HepG2 (cell line): Measurements from ENCODE around the gene RAD9A. TPM values are rescaled to one million over a fixed set of nuclear protein-coding genes. Genes with fewer than 3 reads are reported as not detected.

ENCODE experiments used
- ATAC-seq: fragments of 200-7000 bp; cut with Tn5 transposase; 3 replicates; pipeline ENCODE4 v1.9.1; 2020; ENCODE audit warnings: mild to moderate bottlenecking, moderate library complexity
- BruUV-seq: library from RNA; stranded (reverse); fragments of 400-500 nt; replicated peaks from 2 replicates; lab custom pipeline; 2021; lab: Mats Ljungman, UMichigan
- CTCF ChIA-PET: fragments of 300-600 bp; formaldehyde crosslinking; extraction: SDS; loops from one replicate; lab custom pipeline; 2021; ENCODE audit warnings: low total read pairs, inconsistent platforms, low intra/inter-chr PET ratio; lab: Yijun Ruan, JAX
- POLR2A ChIA-PET: fragments of 350-600 bp; sonication (Branson Sonifier 250); formaldehyde crosslinking; loops from one replicate; lab custom pipeline; 2020; ENCODE audit warnings: antibody characterized with exemption, inconsistent platforms; lab: Yijun Ruan, JAX
- DNase-seq: peaks from one replicate; pipeline ENCODE4 v3.0.0-alpha.2; 2015; ENCODE audit warnings: low spot score
- FAIRE-seq: peaks from 3 replicates; lab custom pipeline; 2011; peaks lifted over from hg19 to GRCh38; lab: Jason Lieb, UNC
- H2AFZ ChIP-seq: one replicate; pipeline ENCODE4 v1.6.1; 2011; ENCODE audit warnings: low read length, inconsistent platforms
- H3K27ac ChIP-seq: fragments of 300-600 bp; 3 replicates; pipeline ENCODE4 v1.8.0; 2011; ENCODE audit warnings: mixed run types, mild to moderate bottlenecking, mixed read lengths, low read length, inconsistent platforms; ENCODE audit not compliant: insufficient read depth; ENCODE audit errors: extremely low read length
- H3K27me3 ChIP-seq, 2 experiments: fragments of 200-600 bp in 1 of 2; 2 replicates in 1 of 2; 3 replicates in 1 of 2; pipeline versions ENCODE4 v1.6.0 to v1.8.0; 2011; ENCODE audit warnings: low read length in 2 of 2, mild to moderate bottlenecking in 2 of 2, moderate library complexity in 2 of 2, inconsistent platforms in 1 of 2; ENCODE audit not compliant: insufficient read depth in 2 of 2, control insufficient read depth in 1 of 2
- H3K36me3 ChIP-seq, 2 experiments: fragments of 200-600 bp in 1 of 2; replicated peaks in 1 of 2; 2 replicates in 1 of 2; 3 replicates in 1 of 2; pipeline versions ENCODE4 v1.5.1 to v1.8.0; 2011; ENCODE audit warnings: low read length in 2 of 2, inconsistent platforms in 1 of 2; ENCODE audit not compliant: insufficient read depth in 2 of 2, control insufficient read depth in 1 of 2
- H3K4me1 ChIP-seq: 2 replicates; pipeline ENCODE4 v1.5.1; 2012; ENCODE audit warnings: low read length, inconsistent platforms; ENCODE audit not compliant: insufficient read depth
- H3K4me2 ChIP-seq: 2 replicates; pipeline ENCODE4 v1.6.0; 2011; ENCODE audit warnings: low read depth, low read length, inconsistent platforms
- H3K4me3 ChIP-seq, 3 experiments: fragments of 200-600 bp in 1 of 3; sonication (generic), shearing (Covaris generic) in 1 of 3; replicated peaks in 1 of 3; 2 replicates each; pipeline ENCODE4 v1.5.1; 2011 to 2016; ENCODE audit warnings: low read length in 3 of 3, inconsistent platforms in 2 of 3, low read depth in 2 of 3, mild to moderate bottlenecking in 2 of 3, control low read depth in 1 of 3, mixed read lengths in 1 of 3; ENCODE audit not compliant: insufficient read depth in 1 of 3
- H3K79me2 ChIP-seq: one replicate; pipeline ENCODE4 v1.6.1; 2011; ENCODE audit warnings: low read length, inconsistent platforms; ENCODE audit not compliant: insufficient read depth
- H3K9ac ChIP-seq: 2 replicates; pipeline ENCODE4 v1.6.0; 2011; ENCODE audit warnings: mild to moderate bottlenecking, low read depth, low read length, inconsistent platforms; ENCODE audit not compliant: insufficient read depth
- H3K9me3 ChIP-seq: 2 replicates; pipeline ENCODE4 v1.5.1; 2012; ENCODE audit warnings: mild to moderate bottlenecking, low read length
- H4K20me1 ChIP-seq: 2 replicates; pipeline ENCODE4 v1.6.0; 2011; ENCODE audit warnings: inconsistent platforms, mild to moderate bottlenecking, low read length, moderate library complexity; ENCODE audit not compliant: insufficient read depth
- CBX2 ChIP-seq, 2 experiments: fragments of 200-600 bp in 1 of 2; sonication (generic); formaldehyde crosslinking in 1 of 2; IDR thresholded peaks; 2 replicates each; pipeline versions ENCODE4 v1.7.0 to v1.8.1; 2018 to 2022; ENCODE audit warnings: low read depth in 2 of 2, low read length in 1 of 2, mild to moderate bottlenecking in 1 of 2, missing genetic modification reagents in 1 of 2
- CHCHD3 ChIP-seq: sonication (generic); formaldehyde crosslinking; IDR thresholded peaks from 2 replicates; pipeline ENCODE4 v1.8.0; 2022; ENCODE audit warnings: mild to moderate bottlenecking, missing genetic modification reagents, moderate library complexity
- FOSL2 ChIP-seq: sonication (generic); formaldehyde crosslinking; IDR thresholded peaks from 2 replicates; pipeline ENCODE4 v1.4.0; 2020; ENCODE audit warnings: missing genetic modification reagents
- GLI4 ChIP-seq: sonication (generic); formaldehyde crosslinking; IDR thresholded peaks from 2 replicates; pipeline ENCODE4 v1.5.1; 2020; ENCODE audit warnings: missing genetic modification reagents, mild to moderate bottlenecking, moderate library complexity, borderline replicate concordance
- HMGA1 ChIP-seq: sonication (generic); formaldehyde crosslinking; conservative IDR thresholded peaks from 2 replicates; pipeline ENCODE4 v1.4.0; 2020; ENCODE audit warnings: missing genetic modification reagents
- KDM6A ChIP-seq: IDR thresholded peaks from 2 replicates; pipeline ENCODE4 v1.6.1; 2016; ENCODE audit warnings: low read depth
- MAFF ChIP-seq: IDR thresholded peaks from 2 replicates; pipeline ENCODE4 v1.6.1; 2011; ENCODE audit warnings: low read depth, low read length, improper control_type of control experiment
- PHB2 ChIP-seq: fragments of 450-650 bp; IDR thresholded peaks from 2 replicates; pipeline ENCODE4 v1.6.1; 2018; ENCODE audit not compliant: partially characterized antibody
- TERF1 ChIP-seq: sonication (generic); formaldehyde crosslinking; IDR thresholded peaks from 2 replicates; pipeline ENCODE4 v1.8.0; 2022; ENCODE audit warnings: mild to moderate bottlenecking, missing genetic modification reagents, moderate library complexity
- WIZ ChIP-seq: sonication (generic); formaldehyde crosslinking; IDR thresholded peaks from 2 replicates; pipeline ENCODE4 v1.5.1; 2020; ENCODE audit warnings: mild to moderate bottlenecking, missing genetic modification reagents
- ZNF335 ChIP-seq: sonication (generic); formaldehyde crosslinking; IDR thresholded peaks from 2 replicates; pipeline ENCODE4 v1.4.0; 2020; ENCODE audit warnings: missing genetic modification reagents
- ZNF589 ChIP-seq: sonication (generic); formaldehyde crosslinking; conservative IDR thresholded peaks from 2 replicates; pipeline ENCODE4 v1.8.0; 2022; ENCODE audit warnings: mild to moderate bottlenecking, moderate library complexity, missing genetic modification reagents
- ZNF737 ChIP-seq: sonication (generic); formaldehyde crosslinking; IDR thresholded peaks from 2 replicates; pipeline ENCODE4 v1.5.0; 2020; ENCODE audit warnings: missing genetic modification reagents, mild to moderate bottlenecking, borderline replicate concordance
- WGBS: methylation state at CpG from one replicate; pipeline ENCODE4 v1.1.6; 2017; ENCODE audit warnings: low lambda C conversion rate; 5-methylcytosine and 5-hydroxymethylcytosine counted together
- in situ Hi-C: cut with HindIII; loops from 2 replicates; pipeline ENCODE4 v1.10.0; 2017; ENCODE audit warnings: low pct_unique_long_range_greater_than_20kb; ENCODE audit not compliant: extremely low pct_ligation_motif_present
- intact Hi-C: fragments of 100-400 bp; cut with micrococcal nuclease; formaldehyde crosslinking; loops from one replicate; pipeline ENCODE4 v1.10.0; 2022; ENCODE audit not compliant: unreplicated experiment
- polyA plus RNA-seq, 8 experiments: library from polyadenylated mRNA; depleted of rRNA in 3 of 8; stranded (reverse) in 7 of 8; unstranded in 1 of 8; fragments of >200 nt; fragmentation: Illumina TruSeq in 4 of 8; extraction: Trizol in 4 of 8; gene quantifications; 2 replicates each; pipeline versions ENCODE4 v1.2.1 to v1.2.3, GENCODE V29; 2011 to 2016; ENCODE audit warnings: low read depth in 4 of 8, missing spikeins in 1 of 8, mixed read lengths in 1 of 8; ENCODE audit not compliant: insufficient read depth in 1 of 8
- total RNA-seq, 5 experiments: library from RNA; depleted of rRNA; stranded (reverse); fragments of >200 nt; fragmentation: Illumina TruSeq; extraction: Trizol; gene quantifications; 2 replicates each; pipeline ENCODE4 v1.2.3, GENCODE V29; 2016; ENCODE audit warnings: low read depth in 1 of 5
- TF ChIP-seq, protein P1 (sequence below): sonication (generic); formaldehyde crosslinking; IDR thresholded peaks from 2 replicates; pipeline ENCODE4 v1.4.0; 2020; ENCODE audit warnings: missing genetic modification reagents, borderline replicate concordance

Gene RAD9A
- total and polyA plus RNA-seq, 2 of the 13 experiments (the other 11 are each of a cell fraction or from before 2014, with no cell fraction given): 10.1 to 15.7 TPM

DNA sequence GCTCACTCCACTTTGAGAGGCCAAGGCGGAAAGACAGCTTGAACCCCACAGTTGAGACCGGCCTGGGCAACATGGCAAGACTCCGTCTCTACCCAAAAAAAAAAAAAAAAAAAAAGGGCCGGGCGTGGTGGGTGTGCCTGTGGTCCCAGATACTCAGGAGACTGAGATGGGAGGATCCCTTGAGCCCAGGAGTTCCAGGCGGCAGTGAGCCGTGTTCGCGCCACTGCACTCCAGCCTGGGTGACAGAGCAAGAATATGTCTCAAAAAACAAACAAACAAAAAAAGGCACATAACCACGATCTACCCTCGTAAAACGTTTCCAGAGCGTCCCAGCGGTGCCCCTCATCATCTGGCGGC, 861 bp upstream of the RAD9A start:
- intact Hi-C loops: no loop called here
- Histone ChIP-seq H2AFZ (no peak overlapping the region), H3K27me3 (peaks cover 1 to 9% of the 10 kb centered on the region in 2 experiments; a peak in 3 of 5 replicates), H3K4me3 (peak overlapping the region; percentile 64 to 85 (median 78)), H3K79me2 (peaks cover 10% of the 10 kb centered on the region), H3K9me3 (no peaks in the 10 kb centered on the region), H3K36me3 (peaks cover 3 to 5% of the 10 kb centered on the region in 2 experiments; a peak in 1 of 5 replicates), H3K4me1 (peaks cover 43% of the 10 kb centered on the region), H3K4me2 (peak overlapping the region; percentile 97), H3K27ac (peak overlapping the region; percentile 82), H4K20me1 (no peaks in the 10 kb centered on the region), H3K9ac (peak overlapping the region; percentile 80)
- ATAC-seq (no peak), DNase-seq (no peak), FAIRE-seq (no peak)
- BruUV-seq: no TSS peak
- WGBS: 13% methylated on average over 15 of the region's 15 CpGs
- ChIA-PET CTCF (interaction anchor here (2.4 kb wide), 1 partner anchor 115 kb away, joined by 18 read pairs; the partner anchor contains the start of gene PITPNM1), POLR2A (interaction anchor here (1.0 to 3.8 kb wide), 7 partner anchors 10 to 92 kb away, joined by 4 to 81 read pairs (median 10); partner anchors contain the start of genes AIP, CLCF1, POLD4 and PPP1CA)
- TF ChIP-seq ZNF335 (no peak), ZNF737 (CRISPR knock-in tag) (0 out of 2 replicates have a peak, but pooled peaks have one; percentile 21), CHCHD3 (CRISPR knock-in tag) (0 out of 2 replicates have a peak, but pooled peaks have one; percentile 31), ZNF589 (CRISPR knock-in tag) (no peak), CBX2 (IDR thresholded peaks at IDR 0.05; ENCODE audit: low read depth, low read length) (no peak), CBX2 (CRISPR knock-in tag; IDR thresholded peaks at IDR 0.05; ENCODE audit: low read depth) (no peak), PHB2 (no peak)
- in situ Hi-C loops: no loop called here

DNA sequence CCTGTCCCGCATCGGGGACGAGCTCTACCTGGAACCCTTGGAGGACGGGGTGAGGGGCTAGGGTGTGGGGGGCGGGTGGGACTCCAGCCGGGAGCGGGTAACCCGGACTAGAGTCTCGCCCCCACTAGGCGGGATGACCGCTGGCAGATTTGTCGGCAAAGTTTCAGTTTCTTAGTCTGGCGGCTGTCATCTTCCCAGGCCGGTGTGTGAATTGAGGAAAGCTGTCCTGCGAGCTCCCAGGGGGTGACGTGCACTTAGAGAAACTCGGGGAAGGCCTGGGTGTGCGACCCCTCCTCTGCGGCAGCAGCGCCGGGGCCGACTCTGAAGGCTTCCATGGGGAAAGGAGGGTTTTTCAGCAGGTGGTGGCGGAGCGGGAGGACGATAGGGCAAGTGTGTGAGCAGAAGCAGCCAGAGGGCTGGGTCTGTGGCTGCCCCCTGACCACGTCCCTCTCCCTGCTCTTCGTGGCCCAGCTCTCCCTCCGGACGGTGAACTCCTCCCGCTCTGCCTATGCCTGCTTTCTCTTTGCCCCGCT, 463 bp downstream of the RAD9A start:
- H3K4me1 ChIP-seq: peaks cover 43% of the 10 kb centered on the region
- peaks cover 6 to 7% of the 10 kb centered on the region in 2 experiments; a peak in 3 of 5 replicates for H3K36me3 ChIP-seq
- FAIRE-seq: no peak
- BruUV-seq: TSS peak; percentile 76
- H3K27ac ChIP-seq: peak overlapping the region; percentile 76
- H3K27me3 ChIP-seq: peaks cover 0 to 5% of the 10 kb centered on the region in 2 experiments; a peak in 1 of 5 replicates
- intact Hi-C loops (no loop called here), in situ Hi-C loops (no loop called here)
- POLR2A ChIA-PET: interaction anchor here (0.6 to 3.8 kb wide), 18 partner anchors 9 to 550 kb away, joined by 3 to 81 read pairs (median 4); partner anchors contain the start of genes AIP, ANKRD13D, CDK2AP2 and CLCF1
- H3K9me3 ChIP-seq: no peaks in the 10 kb centered on the region
- peak overlapping the region; percentile 74 to 85 (median 78) for H3K4me3 ChIP-seq
- peak; percentile 41 for ATAC-seq
- WGBS: 25% methylated on average over 5 of the region's 31 CpGs
- no peaks in the 10 kb centered on the region for H4K20me1 ChIP-seq
- no peak for DNase-seq
- H3K79me2 ChIP-seq: peaks cover 10% of the 10 kb centered on the region
- H3K9ac ChIP-seq: peak overlapping the region; percentile 80
- CTCF ChIA-PET: no interaction called here
- peak overlapping the region; percentile 97 for H3K4me2 ChIP-seq
- H2AFZ ChIP-seq: no peak overlapping the region
- TF ChIP-seq MAFF: no peak
- TF ChIP-seq, protein P1, sequence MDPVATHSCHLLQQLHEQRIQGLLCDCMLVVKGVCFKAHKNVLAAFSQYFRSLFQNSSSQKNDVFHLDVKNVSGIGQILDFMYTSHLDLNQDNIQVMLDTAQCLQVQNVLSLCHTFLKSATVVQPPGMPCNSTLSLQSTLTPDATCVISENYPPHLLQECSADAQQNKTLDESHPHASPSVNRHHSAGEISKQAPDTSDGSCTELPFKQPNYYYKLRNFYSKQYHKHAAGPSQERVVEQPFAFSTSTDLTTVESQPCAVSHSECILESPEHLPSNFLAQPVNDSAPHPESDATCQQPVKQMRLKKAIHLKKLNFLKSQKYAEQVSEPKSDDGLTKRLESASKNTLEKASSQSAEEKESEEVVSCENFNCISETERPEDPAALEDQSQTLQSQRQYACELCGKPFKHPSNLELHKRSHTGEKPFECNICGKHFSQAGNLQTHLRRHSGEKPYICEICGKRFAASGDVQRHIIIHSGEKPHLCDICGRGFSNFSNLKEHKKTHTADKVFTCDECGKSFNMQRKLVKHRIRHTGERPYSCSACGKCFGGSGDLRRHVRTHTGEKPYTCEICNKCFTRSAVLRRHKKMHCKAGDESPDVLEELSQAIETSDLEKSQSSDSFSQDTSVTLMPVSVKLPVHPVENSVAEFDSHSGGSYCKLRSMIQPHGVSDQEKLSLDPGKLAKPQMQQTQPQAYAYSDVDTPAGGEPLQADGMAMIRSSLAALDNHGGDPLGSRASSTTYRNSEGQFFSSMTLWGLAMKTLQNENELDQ: no peak
- TF ChIP-seq KDM6A (CRISPR knock-in tag): no peak
- no peak for TF ChIP-seq HMGA1 (CRISPR knock-in tag)
- TF ChIP-seq FOSL2 (CRISPR knock-in tag): no peak
- no peak for TF ChIP-seq TERF1 (CRISPR knock-in tag)
- TF ChIP-seq WIZ (CRISPR knock-in tag): no peak
- 0 out of 2 replicates have a peak, but pooled peaks have one; percentile 3 for TF ChIP-seq GLI4 (CRISPR knock-in tag)
